Central memory CD4-positive, alpha-beta T cell (primary cell): ENCODE measurements around the gene GPC6.
A peak's percentile ranks its signal among the peaks of the same experiment; 100 is the strongest.

Experiments
- DNase-seq: peaks from one replicate; pipeline ENCODE4 v3.0.0; 2022

The GPC6 gene

DNA sequence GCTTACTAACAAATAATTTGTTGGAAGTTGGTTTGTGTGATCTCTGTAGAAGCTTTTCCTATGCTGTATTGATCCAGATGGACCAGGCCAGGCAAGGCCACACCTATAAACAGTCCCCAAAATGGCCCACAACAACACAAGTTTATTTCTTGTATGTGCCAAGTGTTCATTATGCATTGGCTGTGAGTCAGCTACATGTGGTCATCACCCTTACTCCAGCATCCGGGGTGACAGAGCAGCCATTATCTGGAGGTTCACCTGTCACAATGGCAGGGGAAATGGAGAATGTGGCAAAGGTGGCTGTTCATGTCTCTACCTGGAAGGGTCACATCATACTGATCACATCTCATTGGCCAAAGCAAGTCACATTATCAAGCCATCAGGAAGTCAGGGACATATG lies 1088.6 kb downstream of the GPC6 start:
- no peak for DNase-seq

DNA sequence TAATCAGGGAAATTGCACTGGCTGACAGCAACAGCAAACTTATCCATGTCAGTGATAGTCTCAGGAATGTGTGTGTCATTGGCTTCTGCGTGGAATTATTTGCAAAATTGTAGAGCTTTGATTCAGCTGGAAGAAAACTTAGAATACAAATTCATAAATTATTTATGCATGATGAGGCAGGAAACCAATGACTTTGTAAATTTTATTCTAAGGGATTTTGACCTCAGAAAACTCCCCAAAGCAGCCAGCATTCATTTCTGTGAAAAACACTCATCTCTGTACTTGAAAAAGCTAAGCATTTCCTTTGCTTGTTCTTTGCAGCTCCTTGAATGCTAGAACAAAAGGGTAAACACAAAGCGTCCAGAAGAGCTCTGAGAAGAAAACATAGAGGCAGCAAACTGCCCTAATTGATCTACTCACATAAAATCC lies 1090.5 kb downstream of the GPC6 start:
- DNase-seq: no peak

DNA sequence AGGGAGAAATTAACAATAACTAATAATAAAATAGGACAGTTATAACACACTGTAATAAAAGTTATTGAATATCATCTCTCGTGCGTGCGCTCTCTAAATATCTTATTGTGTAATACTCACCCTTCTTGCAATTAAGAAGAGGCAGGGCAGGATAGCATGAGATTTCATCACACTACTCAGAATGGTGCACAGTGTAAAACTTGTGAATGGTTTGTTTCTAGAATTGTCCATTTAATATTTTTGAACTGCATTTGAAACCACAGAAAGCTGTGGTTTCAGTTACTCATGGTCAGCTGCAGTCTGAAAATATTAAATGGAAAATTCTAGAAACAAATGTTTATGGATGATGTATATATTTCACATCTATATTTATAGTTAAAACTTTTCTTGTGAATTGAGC lies 1091.8 kb downstream of the GPC6 start:
- DNase-seq: no peak

DNA sequence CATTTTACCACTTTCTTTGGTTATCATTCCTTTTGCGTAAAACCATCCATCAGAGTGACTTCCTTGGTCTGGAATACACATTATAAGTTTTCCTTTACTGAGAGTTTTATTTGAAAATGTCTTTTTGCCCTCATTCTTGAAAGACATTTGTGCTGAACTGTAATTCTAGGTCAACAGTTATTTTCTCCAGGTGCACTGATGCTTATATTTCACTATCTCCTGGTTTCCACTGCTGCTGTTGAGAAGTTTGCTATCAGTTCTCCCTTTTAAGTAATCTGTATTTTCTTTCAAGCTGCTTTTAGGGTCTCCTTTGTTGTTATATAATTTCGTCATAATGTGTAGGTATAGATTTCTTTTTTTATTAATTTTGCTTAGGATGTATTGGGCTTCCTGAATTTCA lies 1092.9 kb downstream of the GPC6 start:
- no peak for DNase-seq

DNA sequence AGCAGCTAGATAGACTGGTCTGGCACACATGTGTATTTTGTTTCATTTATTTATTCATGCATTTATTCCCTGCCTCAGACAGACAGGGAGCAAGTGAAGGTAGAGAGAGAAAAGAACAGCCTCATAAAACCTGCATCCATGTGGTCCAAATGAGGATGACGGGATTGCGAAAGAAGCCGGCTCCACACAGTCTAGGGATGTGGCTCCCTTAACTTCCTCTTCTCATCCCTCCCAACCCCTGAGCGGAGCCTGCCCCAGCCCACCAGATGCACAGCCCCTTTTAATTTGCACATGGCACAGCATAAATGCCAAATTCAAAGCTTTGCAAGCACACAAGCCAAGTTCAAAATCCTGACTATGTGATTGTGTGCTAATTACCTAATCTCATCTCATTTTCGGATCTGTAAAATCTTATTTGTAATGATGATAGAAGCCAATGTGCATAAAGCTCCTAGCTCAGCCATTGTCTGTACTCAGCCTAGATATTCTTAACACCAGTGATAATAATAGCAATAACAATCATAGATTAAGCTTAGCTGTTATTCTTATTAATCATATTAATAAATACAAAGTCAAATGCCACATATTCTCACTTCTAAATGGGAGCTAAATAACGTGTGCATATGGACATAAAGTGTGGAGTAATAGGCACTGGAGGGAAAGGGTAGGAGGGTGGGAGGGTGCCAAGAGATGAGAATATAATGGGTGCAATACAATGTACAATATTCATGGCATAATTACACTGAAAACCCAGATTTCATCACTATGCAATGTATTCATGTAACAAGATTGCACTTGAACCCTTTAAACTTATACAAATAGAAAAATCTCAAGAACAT lies 1096.5 kb downstream of the GPC6 start:
- DNase-seq: no peak

DNA sequence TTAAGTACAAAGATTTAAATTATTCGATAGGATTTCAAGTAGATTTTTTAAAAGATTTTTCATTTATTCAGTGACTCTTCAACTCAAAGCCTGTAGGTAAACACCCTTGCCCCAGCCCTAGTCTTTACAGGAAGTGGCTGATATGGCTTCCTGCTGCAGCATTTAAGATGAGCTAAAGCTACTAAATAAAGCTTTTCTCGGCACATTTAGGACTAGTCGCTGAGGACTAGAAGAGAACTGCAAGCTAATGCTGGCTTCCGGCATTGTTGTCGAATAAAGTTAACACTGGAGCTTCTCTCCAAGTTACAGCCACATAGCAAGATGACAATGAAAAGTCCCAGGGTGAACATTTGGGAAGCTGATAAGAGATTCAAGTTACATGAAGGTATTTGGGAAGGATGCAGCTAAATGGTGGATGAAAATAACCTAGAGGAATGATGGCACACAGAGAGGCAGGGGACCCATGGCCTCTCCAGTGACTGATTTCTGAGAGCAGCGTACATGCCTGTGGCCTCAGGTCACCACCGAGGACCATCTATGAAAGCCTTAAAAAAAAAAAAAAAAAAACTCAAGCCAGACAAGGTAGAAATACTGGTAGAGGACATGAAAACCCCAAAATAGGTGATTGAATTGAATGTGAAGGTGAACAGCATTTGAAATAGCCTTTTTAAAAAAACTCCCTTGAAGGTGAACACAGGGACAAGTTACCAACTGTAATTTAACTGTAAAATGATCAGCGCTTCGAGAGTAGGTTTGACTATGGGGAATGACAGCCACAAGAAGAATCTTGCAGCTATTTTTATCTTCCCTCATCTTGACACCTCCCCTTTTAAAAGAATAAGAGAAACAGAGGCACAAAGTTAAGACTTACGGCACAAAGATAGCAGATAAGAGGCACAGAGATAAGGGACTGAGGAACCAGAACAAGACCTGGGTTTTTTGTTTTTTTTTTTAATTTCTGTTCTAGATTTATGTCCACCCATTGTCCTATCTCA lies 1097.5 kb downstream of the GPC6 start:
- peak; percentile 64 for DNase-seq

DNA sequence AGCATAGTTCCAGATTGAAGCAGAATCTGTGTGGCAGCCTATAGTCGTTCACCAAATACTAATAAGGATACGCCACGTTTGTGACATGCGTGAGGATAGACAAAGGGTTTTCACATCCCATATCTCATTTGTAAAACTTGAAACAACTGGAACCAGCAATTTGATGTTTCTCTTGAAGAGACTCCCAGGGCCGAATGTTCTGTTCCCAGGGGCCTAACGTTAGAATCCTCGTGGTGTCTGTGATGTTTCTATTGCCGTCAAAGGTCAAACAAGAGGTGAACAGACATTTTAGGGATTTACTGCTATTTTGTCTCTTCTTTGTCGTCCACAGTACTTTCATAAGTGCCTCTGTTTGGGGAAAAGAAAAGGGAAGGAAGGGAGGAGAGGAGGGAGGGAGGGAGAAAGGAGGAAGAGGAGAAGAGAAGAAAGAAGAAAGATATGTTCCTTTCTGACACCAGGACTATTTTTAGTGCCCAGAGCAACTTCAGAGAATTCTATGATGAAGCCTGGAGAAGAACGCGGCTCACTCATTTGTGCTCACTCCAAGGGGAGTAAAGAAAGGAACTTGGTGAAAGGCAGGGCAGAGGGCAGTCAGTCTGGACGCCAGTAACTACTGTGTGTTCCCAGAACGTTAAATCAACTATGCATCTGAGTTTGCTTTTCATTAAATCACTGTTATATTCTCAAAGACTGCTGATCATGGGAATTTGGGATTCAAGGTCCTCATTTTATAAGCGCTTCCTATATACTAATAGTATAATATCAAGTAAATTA lies 1098.3 kb downstream of the GPC6 start:
- DNase-seq: no peak

DNA sequence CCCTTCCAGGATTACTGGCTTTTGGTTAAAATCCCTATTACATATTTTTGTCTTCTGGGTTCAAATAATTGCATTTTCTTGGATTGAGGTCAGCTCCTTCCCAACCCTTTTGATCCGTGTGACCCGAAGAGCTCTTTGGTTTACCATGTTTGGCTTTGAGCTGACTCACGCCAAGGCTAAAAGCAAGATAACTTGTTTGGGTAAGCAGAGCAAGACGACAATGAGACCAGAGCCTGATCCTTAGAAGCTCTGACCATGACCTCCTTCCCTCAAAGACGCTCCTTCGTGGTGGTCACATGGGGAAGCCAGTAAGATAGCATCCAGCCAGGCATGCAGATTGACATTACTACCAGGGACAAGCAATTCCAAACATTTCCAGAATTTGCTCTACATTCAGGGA lies 1099.0 kb downstream of the GPC6 start:
- no peak for DNase-seq

DNA sequence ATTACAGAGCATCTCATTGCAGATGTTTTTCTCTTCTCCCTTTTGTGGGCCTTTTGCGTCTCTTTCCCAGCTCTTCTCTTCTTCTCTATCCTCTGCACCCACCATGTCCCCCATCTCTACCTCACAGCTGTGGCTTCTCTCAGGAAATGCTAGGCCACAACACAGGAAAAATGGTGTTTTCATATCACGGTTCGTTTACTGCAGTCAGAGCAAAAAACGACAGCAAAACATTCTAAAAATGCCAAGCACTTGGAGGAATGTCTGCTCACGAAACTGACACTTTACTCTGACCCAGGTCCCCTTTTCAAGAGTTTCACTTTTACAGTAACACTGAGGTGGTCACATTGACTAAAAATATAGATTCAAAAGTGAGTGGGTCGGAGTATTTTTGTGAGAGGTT lies 1100.7 kb downstream of the GPC6 start:
- DNase-seq: peak; percentile 39

DNA sequence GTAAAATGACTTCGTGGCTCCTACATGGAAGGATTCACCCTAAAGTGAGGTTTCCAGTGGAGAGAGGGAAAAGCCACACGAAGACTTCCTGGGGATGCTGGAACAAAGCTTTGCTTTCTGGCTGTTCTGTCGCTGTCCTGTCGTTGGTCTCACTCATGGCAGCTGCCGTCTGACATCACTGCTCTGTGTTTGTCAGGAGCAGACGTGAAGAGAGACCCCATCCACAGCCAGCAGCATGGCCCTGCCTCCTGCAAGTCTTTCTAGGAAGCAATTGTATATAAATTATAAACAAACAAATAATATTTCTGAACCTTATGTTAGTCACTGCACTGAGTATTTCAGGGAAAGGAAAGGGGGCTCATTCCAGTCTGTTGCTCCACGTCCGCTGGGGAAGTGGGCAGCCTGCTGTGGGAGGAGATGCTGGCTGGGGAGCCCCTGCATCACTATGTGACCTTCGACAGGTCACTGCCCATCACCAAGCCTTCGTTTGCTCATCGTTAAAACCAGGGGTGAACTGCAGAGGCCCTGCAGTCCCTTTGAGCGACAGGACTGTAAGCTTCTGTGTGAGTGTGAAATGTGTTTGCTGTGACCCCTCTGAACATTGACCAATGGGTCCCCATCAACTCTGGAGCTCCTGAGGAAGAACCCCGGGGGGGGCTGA lies 1101.9 kb downstream of the GPC6 start:
- DNase-seq: no peak

DNA sequence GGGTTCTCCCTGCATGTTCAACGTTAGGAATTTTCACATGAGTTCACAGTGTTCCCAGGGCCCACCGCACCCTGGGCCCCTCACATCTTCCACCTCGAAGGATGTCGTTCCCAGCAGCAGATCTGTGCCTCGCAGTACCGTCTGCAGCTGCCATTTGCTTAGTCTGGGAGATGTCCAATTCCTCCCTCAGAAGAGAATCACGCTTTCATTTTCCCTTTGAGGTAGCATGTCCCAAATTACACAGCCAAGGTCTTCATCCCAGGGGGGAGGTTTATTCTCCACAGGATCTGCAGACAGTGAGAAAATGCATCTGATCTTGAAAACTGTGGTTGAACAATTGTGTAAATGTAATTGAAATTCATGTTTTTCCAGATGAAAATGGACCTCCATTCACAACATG lies 1102.7 kb downstream of the GPC6 start:
- DNase-seq: no peak

DNA sequence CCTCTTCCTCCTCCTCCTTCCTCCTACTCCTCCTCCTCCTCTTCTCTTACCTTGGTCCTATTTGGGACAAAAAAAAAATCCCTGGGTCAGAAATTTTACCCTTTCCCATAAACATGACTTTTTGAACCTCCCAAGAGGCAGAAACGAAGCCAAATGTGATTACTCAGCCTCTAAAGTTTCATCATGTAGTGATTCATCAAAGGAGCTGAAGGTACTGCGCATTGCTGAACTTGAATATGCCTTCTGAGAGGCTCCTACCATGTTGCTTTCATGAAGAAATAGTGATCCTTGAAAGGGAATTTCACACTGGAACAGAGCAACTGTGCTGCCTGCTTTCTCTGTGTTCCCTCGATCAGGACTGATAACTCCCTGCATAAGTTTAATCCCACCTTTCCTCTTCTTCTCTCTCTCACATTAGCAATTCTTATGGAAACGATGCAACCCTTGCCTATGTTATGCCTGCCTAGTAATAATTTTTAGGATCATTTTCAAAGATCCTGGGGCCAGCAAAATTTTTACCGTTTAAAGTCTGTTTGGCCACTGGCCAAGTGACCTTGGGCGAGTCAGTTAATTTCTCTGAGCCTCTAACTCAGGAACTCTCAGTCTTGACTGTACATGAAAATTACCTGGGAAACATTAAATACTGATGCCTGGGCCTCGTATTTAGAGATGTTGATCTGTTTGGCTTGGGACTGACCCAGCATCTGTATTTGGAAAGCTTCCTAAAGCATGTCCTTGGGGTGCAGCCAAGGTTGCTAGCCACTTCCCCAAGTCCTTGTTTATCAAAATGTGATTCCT lies 1103.3 kb downstream of the GPC6 start:
- DNase-seq: no peak

DNA sequence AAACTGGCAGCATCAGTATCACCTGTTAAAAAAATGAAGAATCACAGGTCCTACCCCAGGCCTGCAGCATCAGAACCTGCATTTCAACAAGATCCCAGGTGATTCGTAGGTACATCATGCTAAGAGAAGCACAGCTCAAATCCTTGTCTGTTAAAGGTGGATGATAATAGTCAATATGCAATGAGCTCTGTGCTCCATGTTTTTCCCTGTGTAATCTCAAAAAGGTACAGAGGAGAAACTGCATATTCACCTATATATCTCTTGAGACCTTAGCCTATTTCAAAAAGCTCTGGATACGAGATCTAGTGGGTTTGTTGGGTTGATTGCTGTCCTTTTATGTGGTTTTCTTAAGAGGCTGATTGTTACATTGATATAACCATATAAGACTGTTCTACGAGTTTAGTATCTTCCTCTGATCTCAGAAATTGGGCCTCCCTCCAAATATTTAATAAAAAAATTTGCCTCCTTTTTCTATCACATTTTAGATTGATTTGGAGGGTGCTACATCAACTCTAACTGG lies 1104.0 kb downstream of the GPC6 start:
- peak; percentile 72 for DNase-seq

DNA sequence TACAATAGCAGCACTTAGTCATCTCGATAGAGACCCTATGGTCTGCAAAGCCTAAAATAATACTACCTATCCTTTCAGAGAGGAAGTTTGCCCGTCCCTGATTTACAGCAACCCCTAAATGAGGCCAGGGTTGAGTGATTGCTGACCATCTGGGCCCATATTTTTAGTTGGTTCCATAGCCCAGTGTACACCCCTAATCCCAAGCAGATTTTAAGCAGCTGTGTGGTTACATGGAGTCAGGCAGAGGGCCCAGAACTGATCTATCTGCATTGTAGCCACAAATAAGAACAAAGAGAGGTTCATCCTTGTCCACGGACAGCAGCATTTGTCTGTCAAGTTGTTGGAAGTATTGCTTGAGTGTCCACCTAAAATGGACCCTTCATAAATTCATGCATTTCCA lies 1104.7 kb downstream of the GPC6 start:
- no peak for DNase-seq

DNA sequence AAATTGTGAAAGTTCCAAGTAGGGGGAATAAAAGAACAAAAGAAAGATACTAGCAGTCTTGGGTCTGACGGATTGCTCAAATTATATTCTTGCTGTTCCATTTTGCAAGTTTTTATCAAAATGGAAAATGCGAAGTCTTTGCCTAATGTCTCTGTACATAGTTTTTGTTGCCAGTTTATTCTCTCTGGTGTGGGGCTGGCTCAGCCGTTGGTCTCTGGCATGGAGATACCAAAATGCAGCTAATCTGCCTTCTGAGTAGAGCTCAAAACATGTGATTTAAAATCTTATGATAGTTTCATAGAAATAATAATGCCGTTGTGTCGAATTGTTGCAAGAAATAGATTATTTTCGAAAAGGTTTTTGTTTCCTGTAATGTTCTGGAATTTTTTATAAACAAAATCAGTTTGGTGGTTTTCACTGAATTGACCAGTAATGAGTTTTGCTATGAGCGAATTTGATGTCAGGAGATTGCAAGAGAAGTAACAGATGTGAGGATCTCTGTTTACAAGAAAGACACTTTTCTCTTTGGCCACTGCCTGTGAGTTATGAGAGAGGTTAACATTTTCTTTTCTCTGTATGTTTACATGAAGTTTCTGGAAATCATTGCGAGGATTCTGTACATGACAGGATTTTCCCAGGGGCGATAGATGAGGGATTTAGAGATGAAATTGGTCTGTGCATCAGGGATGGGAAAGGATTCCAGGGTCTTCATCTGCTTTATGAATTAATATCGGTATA lies 1105.9 kb downstream of the GPC6 start:
- DNase-seq: no peak

DNA sequence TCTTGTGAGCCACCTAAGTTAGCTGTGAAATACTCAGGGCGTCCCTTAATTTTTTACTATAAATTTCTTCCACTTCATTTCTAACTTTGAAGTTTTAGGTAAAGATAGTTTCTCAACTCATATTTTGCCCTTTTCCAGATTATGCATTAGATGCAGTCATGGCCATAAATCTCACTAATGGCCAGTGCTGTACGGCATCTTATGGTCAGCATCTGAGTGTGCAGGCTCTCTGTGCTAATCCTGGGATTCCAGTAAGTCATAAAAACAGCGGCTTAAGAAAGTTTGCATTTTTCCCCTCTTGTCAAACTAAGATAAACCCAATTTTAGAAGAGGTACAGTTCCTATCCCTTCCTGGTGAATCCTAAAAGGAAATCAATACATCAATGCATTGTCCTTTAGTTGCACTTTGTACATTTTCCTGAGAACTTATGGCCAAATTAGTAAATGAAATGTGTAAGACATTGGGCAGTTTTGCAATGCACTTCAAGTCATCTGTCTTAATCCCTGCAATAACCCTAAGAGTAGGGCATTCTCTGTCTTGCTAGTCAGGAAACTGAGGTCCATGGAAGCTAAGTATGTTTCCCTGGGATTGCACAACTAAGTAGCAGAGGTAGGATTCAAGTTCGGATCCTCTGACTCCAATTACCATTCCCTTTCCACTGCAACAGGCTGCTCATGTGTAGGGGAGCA lies 1106.7 kb downstream of the GPC6 start:
- DNase-seq: no peak

DNA sequence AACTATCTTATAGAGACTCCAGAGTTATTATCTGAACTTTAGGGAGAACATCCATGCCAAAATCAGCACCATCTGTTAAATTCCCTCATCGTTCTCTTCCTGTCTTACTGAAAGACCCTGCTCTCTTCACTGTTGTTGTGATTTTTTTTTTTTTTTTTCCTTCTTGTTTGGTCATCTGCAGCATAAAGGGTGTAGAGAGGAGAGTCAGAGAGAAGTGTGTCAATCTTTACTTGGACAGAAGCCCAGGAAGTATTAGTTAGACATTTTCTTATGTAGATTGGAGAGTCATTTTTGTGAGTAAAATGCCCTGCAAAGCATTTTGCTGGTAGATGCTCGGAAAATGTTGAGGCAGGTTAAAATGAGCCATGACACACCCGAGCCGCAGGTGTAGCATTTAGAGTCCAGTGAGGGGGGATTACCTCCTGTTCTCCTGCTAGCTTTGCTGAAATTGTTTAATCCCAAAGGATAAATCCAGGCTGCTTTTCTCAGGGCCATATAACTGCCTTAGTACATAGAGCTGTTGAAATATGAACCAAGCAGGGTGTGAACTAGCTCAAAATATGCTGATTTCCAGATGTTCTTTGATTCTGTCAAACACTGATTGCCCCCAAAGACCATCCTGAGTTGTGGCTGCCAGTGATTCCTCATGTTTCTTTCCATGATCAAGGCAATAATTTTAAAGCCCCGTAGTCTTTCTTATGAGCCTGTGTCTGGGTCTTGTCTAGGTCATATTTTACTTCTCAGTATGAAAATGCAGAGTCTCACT lies 1109.3 kb downstream of the GPC6 start:
- DNase-seq: no peak

DNA sequence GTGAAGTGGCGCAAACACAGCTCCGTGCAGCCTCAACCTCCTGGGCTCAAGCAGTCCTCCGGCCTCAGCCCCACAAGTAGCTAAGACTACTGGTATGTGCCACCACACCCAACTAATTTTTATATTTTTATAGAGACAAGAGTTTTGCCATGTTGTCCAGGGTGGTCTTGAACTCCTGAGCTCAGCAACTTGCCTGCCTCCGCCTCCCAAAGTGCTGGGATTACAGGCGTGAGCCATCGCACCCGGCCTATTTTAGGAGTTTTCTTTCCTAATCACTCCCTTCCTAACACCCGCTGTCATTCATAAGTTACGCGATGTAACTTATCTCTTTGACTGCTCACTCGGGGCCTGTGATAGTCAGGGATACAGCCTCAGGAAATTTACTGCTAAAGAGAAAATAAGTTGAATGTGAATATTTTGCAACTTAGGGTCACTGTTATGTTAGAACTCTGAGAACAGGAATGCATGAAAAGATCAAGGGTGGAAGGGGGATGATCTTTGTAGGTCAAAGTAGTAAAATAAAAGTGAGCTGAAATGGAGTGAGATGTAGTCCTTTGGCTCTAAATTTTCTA lies 1112.6 kb downstream of the GPC6 start:
- no peak for DNase-seq
